HG03060 (cell line): Measurements from ENCODE around the gene ZNF689.

Experiments used
- ATAC-seq: cut with Tn5 transposase; IDR thresholded peaks from one replicate; pipeline ENCODE4 v1.9.1; 2021; ENCODE audit warnings: low read depth, moderate number of reproducible peaks; ENCODE audit not compliant: unreplicated experiment

The ZNF689 gene

DNA sequence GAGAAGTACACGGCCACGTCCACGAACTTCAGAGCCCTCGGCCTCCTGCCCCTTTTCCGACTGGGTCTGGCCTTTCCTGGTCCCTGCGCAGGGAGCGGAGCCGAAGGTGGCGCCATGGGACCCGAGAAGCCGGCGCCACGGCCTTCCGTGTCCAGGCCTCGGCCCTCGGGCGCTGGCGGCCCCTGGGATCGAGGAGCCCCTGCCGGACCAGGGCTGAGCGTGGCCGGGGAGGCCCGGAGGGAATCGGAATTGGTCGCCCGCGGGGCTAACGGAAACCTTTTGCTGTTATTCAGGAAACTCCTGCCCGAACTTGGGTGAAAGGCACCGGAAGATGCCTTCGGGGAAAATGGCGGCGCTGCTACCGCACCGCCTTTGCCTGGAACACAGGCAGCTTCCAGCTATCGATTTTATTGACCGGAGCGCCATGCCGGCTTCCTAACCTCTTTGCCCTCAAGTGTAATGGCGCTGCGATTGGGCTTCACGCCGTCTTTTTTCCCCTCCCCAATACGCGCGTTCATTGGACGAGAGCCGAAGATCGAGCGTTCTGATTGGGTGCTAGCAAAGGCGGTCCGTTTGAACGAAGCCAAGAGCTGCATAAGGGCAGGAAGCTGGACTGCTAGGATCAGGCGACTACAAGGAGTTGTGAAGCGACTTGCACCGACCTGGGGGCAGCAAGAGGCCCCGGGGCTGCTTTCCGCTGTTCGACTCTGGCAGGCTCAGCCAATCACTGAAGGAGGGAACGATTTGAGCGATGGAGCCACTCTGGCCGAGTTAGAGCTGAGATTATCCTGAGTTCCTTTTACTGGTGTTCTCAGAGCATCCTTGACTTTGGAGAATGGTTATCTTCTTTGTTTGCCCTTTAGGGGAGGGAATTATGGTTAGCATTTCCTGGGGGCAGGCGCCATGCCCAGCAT is at the start of gene ZNF689:
TSS of gene ZNF689 (minus strand) at position 464 of the 914 bp plus-strand sequence. CDS start at position 116, 348 bp downstream.
- ATAC-seq = peak; percentile 66

DNA sequence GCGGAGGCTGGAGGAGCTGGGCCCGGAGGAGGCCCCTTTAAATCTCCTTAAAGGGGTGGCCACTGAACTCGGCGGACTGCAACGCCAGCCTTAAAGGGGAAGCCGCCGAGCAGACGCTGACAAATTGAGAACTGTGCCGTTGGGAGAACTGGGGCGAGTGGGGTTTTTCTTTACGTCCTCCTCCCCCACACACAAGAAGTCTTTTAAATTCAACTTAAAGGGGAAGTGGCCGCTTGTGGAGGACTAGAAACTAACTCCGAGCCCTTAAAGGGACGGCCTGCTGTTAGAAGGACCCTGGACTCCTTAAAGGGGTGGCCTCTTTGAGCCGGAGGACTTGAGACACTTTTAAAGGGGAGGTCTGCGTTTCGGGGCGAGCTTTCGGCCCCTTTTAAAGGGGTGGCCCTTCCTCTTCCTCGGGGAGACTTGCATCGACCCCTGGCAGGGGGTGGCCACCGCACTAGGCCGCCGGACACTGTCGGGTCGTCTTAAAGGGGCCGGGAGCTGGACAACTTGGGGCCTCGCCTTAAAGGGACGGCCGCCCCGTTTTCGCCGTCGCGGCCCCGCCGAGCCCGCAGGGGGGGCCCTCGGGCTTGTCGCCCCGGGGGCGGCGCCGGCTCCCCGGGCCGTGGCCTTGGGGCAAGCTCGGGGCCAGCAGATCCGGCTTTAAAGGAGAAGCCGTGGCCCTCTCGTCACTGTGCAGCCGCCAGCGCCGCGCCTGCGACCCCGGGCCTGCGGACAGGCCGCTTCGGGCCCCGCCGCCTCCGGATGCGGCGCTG is 48.7 kb upstream of the ZNF689 start:
- peak; percentile 30 for ATAC-seq

DNA sequence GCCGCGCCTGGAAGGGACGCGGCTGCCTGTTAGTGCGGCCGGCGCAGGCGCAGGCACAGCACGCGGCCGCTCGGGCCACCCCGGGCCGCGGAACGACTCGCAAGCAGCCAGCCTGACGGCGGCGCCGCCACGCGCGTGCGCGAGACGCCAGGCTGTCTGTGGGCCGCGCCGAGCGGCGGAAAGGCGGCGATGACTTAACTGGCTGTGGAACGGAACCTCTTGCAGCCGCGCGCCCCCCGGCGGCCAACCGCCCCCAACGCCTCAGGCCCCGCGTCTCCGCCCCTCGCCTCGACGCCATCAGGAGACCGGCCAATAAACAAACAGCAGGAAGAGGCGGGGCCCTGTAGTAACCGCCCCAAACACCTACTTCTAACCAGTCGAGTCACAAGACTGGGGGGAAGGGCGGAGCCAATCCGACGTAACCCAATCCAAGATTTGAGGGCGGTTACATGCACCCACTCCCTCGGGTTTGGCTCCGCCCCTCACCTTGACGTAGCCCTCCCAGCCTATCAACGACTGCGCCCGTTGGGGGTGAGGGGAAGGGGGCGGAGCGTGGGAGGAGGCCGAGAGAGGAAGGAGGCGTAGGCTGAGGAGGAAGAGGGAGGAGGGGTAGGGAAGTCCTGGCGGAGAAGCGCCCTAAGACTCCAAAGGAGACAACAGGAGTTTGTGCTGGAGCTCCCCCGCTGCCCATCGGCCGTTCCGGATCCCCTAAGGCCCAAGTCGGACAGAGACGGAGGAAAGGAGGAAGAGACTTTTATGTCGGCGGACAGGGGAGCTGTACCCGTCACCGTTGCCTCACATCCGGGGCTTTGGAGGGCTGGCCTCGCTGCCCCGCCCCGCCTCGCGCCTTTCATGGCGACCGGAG is 47.9 kb upstream of the ZNF689 start, which contains the start of gene FBRS:
TSS of gene FBRS (plus strand) at position 566 of the 865 bp plus-strand sequence. CDS start 1,088 bp downstream, outside the sequence.
- peak; percentile 68 for ATAC-seq

DNA sequence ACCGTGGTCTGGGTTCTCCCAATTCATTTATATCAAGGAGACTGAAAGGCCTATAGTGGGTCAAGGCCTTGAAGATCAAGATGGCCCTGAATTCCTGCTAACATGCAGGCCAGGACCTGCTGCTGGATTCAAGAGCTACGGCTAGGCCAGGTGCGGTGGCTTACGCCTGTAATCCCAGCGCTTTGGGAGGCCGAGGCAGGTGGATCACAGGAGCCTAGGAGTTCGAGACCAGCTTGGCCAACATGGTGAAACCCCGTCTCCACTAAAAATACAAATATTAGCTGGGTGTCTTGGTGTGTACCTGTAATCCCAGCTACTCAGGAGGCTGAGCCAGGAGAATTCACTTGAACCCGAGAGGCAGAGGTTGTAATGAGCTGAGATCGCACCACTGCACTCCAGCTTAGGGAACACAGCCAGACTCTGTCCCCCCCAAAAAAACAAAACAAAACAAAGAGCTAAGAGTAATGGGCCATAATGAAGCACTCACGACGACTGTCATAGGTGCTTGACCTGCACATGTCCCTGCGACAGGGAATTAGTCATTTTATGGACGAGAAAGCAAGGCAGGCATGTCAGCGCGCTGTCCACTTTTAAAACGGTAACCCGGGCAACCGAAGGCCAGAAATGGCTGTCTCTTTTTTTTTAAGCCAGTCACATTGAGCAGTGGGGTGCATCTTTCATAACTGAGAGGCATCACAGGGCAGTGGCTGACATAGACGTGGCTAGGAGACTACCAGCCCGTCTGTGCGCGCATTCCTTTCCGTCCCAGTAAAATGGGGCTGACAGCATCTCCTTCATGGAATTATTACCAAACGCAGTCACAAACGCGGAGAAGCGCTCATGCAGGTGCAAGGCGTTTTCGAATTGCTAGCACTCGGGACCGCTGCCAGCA is 47.0 kb upstream of the ZNF689 start:
- no peak for ATAC-seq

DNA sequence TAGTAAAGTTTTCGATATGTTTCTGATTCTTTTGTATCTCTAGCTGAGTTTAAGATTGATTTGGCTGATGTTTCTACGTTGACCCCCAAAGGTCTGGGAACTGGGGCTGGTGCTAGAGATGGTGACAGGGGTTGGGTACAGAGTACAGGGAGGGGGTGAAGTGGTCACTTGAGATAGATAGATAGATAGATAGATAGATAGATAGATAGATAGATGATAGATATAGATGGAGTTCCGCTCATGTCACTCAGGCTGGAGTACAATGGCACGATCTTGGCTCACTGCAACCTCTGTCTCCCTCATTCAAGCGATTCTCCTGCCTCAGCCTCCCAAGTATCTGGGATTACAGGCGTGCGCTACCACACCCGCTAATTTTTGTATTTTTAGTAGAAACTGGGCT is 46.2 kb upstream of the ZNF689 start:
- ATAC-seq = no peak

DNA sequence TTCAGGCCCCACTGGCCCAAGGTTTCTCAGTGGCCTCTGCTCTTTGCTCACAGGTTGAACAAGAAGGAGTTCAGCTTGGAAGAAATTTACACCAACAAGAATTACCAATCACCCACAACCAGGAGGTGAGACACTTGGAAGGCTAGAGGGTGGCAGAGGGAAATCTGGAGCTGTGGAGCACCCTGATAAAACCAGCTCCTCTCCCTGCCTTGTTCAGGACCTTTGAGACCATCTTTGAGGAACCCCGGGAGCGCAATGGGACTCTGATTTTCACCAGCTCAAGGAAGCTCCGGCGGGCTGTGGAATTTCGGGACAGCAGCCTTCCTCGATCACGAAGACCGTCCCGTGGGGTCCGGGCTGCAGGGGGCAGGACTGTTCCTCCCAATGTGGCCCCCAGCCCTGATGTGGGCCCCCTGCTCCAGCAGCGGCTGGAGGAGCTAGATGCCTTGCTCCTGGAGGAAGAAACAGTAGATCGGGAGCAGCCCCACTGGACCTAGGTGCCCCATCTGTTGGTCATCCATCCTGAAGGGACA is 45.7 kb upstream of the ZNF689 start:
- ATAC-seq = no peak

DNA sequence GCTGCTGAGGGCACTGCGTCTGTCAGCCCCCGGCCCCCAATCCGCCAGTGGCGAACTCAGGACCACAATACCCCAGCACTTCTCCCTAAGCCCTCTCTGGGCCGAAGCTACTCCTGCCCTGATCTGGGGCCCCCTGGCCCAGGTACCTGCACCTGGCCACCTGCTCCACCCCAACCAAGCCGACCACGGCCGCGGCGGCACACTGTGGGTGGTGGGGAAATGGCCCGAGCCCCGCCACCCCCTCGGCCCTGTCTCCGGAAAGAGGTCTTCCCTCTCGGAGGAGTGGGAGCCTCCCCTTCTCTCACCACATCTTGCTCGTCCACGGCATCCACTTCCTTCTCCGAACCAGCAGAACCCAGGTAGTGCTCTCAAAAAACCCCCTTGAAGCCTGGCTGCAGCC is 44.7 kb upstream of the ZNF689 start:
- ATAC-seq = no peak

DNA sequence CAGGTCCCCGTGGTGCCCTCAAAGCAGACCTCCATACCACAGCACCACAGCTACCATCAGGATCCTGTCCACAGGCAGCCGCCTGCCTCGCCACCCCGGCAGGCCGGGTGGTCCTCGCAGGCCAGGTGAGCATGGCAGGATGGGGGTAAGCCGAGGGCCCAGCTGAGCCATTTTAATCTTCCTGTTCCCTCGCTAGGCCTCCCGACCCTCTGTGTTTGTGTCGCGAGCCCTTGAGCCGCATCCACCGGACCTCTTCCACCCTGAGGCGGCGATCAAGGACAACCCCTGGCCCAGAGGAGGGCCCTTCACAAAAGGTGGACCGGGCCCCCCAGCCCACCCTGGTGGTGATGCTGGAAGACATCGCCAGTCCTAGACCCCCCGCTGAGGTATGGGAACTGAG is 42.5 kb upstream of the ZNF689 start:
- no peak for ATAC-seq

DNA sequence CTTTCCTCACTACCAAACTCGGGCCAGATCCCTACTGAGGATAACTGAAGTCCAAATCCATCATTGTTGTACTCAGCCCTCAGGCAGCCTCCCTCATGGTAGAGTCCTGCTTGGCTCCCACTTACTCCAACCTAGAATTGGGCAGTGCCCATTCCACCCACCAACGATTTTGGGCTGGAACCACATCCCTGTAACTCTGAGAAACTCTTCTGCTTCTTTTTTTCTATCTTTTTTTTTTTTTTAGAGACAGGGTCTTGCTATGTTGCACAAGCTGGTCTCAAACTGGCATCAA is 41.8 kb upstream of the ZNF689 start:
- no peak for ATAC-seq

DNA sequence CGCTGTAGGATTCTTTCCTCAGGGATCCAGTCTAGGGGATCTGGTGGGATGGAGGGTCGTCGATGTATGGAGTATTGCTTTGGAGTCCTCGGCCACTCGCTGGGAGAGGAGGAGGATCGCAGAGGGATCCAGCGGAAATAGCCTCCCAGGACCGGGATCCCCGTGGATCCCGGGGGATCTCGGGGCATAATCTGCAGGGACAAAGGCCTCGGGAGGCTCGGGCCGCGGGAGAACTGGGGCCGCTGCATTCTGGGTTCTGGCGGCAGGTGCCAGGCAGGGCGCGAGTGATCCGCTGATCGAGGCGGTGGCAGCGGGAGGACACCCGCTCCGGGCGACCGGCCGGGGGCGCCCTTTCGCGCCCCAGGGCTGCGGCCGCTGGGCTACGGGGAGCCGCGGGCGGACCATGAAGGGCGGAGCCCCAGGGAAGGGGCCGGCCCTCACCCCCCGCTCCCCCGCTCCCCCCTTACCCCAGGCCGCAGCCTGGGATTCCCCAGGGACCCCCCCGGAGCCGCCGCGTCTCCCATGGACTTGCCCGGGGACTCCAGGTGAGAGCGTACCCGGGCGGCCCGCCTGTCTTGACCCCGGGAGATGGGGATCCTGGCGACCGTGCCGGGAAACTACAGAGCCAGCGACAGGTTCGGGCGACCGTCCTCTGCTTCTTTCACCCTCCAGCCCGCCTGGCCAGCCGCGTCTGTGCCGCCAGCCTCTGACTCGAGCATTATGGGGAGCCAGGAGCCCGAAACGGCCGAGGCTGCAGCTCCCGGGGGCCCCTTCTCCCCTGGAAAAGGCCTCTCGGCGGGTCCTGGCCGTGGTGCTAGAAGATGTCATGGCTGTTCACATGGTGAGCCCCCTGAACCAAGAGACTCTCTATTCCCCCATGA is 41.2 kb upstream of the ZNF689 start:
- peak; percentile 19 for ATAC-seq

DNA sequence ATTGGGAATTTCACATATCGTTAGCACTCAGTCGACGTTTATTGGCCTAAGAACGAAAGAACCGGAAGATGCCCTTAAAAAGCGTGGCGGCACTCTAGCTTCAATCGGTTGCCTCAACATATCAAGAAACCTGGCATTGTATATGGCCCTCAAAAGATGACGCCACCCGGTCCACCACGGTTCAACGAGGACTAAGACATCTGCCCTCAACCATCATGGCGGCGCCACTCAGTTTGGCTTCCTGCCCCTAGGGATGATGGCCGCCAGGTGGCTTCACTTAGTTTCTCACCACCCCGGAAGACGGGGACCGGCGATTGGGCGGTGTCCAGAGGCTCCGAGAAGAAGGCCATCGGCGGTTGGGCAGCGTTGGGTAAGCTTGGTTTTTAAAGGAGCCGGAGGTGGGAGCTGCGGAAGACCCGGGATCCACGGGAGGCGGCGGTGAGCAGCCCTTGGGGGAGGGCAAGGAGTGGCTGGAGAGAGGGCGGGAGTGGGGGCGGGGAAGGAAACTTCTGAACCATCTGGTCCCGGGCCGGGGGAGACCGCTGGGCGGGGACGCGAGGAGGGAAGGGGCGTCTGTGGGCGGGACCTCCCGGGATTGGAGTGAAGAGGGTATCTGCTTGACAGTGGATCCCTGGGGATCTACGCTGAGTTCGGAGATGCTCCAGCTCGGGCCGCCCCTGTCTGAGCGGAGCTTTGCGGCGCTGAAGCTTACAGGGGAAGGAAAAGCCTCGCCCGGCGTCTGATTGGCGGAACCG is 40.4 kb upstream of the ZNF689 start, which contains the start of gene PRR14:
TSS of gene PRR14 (plus strand) at position 592 of the 755 bp plus-strand sequence. CDS start 686 bp downstream, outside the sequence.
- peak; percentile 67 for ATAC-seq

DNA sequence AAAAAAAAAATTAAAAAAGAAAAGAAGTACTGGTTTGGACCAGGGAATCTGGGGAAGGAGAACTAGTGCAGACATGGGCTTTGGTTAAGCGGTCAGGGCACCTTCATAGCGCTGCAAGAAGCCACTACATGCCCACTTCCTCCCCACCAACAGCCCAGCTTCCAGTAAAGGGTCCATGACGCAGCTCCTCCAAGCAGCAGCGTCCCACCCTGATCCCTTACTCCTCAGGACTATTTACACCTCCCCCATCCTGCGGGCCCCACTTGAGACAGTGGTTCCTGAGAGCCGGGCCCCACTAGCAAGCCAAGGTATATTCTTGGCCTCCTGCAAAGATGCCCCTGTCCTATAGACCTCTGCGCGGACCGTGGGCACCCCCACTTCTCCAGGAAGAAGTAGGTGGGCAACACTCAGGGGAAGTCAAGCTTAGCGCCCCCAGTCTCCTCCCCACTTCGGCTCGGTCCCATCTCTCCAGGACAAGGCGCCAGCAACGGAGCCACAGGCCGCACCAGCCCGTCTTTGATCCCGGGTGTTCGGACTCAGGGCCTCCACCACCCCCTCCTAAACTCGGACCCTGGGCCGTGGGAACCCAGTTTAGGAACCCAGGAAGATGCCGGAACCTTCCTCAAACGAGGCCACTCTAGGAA is 39.7 kb upstream of the ZNF689 start:
- ATAC-seq = no peak

DNA sequence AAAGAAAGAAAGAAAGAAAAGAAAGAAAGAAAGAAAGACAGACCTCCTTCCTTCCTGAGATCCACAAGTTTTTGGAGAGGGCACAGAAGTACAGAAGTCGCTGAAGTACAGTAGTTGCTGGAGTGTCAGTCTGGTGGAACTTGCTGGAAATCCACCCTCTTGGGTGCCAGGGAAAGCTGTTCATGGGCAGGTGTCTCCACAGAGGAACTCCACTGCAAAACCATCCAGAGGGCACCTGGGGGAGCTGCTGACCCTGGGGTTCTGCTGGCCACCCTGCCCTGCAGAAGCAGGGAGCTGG is 37.0 kb upstream of the ZNF689 start:
- ATAC-seq = no peak

DNA sequence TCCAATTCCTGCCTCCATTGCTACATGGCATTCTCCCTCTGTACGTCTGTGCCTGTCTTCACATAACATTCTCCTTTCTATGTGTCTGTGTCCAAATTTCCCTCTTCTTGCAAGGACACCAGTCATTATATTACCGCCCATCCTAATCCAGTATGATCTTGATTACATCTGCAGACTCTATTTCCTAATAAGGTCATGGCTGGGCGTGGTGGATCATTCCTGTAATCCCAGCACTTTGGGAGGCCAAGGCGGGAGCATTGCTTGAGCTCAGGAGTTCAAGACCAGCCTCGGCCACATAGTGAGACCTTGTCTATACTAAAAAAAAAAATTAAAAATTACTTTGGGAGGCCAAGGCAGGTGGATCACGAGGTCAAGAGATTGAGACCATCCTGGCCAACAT is 35.5 kb upstream of the ZNF689 start:
- ATAC-seq = no peak

DNA sequence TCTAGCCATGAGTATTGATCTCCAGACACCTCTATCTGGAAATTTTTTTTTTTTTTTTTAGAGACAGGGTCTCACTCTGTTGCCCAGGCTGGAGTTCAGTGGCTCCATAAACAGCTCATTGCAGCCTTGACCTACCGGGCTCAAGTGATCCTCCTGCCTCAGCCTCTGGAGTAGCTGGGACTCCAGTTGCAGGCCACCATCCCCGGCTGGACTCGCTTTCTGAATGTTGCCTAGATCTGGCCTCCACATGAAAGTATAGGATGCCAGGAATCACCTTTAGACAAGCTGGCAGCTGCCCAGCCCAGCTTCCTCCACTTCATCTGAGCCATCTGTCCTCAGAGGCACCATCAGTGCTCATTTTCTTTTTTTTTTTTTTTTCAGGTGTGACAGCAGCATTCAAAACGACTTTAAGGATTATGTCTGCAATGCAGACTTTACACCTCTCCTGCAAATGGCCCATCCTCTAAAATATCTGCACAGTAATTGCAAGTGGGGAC is 34.2 kb upstream of the ZNF689 start:
- no peak for ATAC-seq

DNA sequence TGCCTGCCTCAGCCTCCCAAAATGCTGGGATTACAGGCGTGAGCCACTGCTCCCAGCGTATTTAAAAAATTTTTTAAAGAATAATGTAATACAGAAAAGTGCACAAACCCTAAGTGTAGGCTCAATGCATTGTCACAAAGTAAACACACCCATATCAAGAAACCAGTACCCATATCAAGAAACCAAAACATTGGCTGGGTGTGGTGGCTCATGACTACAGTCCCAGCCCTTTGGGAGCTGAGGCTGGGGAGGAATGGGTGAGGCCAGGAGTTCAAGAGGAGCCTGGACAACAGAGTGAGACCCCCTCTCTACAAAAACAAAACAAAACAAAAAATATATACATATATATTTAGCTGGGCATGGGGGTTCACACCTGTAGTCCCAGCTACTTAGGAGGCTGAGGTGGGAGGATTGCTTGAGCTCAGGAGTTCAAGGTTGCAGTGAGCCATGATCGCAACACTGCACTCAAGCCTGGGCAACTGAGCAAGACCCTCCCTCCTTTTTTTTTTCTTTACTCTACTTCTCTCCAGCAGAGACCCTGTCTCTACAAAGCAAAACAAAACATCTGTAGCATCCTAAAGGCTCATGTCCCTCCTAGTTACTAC is 31.3 kb upstream of the ZNF689 start:
- no peak for ATAC-seq

DNA sequence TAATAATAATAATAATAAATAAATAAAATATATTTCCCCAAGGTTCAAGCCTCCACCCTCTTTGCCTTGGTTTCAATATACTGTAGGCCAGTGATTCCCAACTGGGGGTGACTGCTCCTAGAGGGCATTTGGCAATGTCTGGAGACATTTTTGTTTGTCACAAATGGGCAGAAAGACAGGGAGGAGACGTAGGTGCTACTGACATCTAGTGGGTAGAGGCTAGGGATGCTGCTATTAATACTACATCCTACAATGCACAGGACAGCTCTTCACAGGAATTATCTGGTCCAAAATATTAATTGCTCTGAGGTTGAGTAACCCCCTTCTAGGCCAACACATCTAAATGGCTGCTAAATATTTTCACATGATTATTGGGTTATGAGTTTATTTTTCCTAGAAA is 27.8 kb upstream of the ZNF689 start:
- no peak for ATAC-seq
